ENCODE measurements around the gene PPM1E.

The PPM1E gene

DNA sequence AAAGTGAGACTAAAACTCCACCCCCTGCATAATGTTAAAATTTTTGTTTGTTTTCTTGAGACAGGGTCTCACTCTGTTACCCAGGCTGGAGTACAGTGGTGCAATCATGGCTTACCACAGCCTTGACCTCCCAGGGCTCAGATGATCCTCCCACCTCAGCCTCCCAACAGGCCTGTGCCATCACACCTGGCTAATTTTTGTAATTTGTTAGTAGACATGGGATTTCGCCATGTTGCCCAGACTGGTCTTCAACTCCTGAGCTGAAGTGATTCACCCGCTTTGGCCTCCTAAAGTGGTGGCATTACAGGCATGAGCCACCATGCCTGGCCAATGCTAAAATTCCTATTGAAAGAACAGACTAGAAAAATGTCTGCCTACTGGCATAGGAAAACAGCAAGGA, 247.2 kb downstream of the PPM1E start:
- TF ChIP-seq, protein P1, sequence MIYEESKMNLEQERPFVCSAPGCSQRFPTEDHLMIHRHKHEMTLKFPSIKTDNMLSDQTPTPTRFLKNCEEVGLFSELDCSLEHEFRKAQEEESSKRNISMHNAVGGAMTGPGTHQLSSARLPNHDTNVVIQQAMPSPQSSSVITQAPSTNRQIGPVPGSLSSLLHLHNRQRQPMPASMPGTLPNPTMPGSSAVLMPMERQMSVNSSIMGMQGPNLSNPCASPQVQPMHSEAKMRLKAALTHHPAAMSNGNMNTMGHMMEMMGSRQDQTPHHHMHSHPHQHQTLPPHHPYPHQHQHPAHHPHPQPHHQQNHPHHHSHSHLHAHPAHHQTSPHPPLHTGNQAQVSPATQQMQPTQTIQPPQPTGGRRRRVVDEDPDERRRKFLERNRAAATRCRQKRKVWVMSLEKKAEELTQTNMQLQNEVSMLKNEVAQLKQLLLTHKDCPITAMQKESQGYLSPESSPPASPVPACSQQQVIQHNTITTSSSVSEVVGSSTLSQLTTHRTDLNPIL (CRISPR knock-in tag; IDR thresholded peaks at IDR 0.05; ENCODE audit: low read depth) = no peak; the same call in 1 of the 2 replicates
- TF ChIP-seq TCF4 (CRISPR knock-in tag; IDR thresholded peaks at IDR 0.05; ENCODE audit: borderline replicate concordance) (no peak), TOX (CRISPR knock-in tag; IDR thresholded peaks at IDR 0.05; ENCODE audit: borderline replicate concordance) (no peak), ISL1 (CRISPR knock-in tag; IDR thresholded peaks at IDR 0.05) (no peak), ZFP3 (CRISPR knock-in tag; IDR thresholded peaks at IDR 0.05) (no peak), GLIS3 (CRISPR knock-in tag; IDR thresholded peaks at IDR 0.05) (no peak), ZC3H10 (CRISPR knock-in tag; IDR thresholded peaks at IDR 0.05) (no peak), RARB (CRISPR knock-in tag; IDR thresholded peaks at IDR 0.05) (no peak), ZNF8 (CRISPR knock-in tag; IDR thresholded peaks at IDR 0.05) (no peak), OSR1 (CRISPR knock-in tag; IDR thresholded peaks at IDR 0.05) (no peak), SNAI2 (CRISPR knock-in tag; IDR thresholded peaks at IDR 0.05) (no peak), BACH2 (CRISPR knock-in tag; IDR thresholded peaks at IDR 0.05; ENCODE audit: borderline replicate concordance) (no peak), ESRRG (CRISPR knock-in tag; IDR thresholded peaks at IDR 0.05) (no peak), ZNF70 (CRISPR knock-in tag; IDR thresholded peaks at IDR 0.05) (no peak), ZNF565 (CRISPR knock-in tag; conservative IDR thresholded peaks at IDR 0.05; ENCODE audit: low read depth) (no peak), ARNTL (CRISPR knock-in tag; IDR thresholded peaks at IDR 0.05; ENCODE audit: borderline replicate concordance, low read depth) (no peak), CSDC2 (CRISPR knock-in tag; IDR thresholded peaks at IDR 0.05) (no peak), ZFP30 (CRISPR knock-in tag; IDR thresholded peaks at IDR 0.05) (no peak)
- TF ChIP-seq, protein P2, sequence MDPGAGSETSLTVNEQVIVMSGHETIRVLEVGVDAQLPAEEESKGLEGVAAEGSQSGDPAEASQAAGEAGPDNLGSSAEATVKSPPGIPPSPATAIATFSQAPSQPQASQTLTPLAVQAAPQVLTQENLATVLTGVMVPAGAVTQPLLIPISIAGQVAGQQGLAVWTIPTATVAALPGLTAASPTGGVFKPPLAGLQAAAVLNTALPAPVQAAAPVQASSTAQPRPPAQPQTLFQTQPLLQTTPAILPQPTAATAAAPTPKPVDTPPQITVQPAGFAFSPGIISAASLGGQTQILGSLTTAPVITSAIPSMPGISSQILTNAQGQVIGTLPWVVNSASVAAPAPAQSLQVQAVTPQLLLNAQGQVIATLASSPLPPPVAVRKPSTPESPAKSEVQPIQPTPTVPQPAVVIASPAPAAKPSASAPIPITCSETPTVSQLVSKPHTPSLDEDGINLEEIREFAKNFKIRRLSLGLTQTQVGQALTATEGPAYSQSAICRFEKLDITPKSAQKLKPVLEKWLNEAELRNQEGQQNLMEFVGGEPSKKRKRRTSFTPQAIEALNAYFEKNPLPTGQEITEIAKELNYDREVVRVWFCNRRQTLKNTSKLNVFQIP (CRISPR knock-in tag; IDR thresholded peaks at IDR 0.05; ENCODE audit: borderline replicate concordance, low read depth) = no peak
- TF ChIP-seq, protein P3, sequence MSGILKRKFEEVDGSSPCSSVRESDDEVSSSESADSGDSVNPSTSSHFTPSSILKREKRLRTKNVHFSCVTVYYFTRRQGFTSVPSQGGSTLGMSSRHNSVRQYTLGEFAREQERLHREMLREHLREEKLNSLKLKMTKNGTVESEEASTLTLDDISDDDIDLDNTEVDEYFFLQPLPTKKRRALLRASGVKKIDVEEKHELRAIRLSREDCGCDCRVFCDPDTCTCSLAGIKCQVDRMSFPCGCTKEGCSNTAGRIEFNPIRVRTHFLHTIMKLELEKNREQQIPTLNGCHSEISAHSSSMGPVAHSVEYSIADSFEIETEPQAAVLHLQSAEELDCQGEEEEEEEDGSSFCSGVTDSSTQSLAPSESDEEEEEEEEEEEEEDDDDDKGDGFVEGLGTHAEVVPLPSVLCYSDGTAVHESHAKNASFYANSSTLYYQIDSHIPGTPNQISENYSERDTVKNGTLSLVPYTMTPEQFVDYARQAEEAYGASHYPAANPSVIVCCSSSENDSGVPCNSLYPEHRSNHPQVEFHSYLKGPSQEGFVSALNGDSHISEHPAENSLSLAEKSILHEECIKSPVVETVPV (CRISPR knock-in tag; IDR thresholded peaks at IDR 0.05) = no peak

DNA sequence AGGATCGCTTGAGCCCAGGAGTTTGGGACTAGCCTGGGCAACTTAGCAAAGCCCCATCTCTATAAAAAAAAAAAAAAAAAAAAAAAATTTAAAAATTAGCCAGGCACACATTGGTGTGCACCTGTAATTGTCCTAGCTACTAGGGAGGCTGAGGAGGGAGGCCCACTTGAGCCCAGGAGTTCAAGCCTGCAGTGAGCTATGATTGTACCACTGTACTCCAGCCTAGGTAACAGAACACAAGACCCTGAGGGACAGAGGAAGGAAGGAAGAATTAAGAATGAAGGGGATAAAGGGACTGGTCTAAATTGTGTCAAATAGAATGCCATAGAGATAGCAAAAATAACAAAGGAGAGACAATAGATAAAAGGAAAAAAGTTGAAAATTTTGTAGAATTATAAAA, 248.2 kb downstream of the PPM1E start:
- TF ChIP-seq BACH2 (CRISPR knock-in tag; IDR thresholded peaks at IDR 0.05; ENCODE audit: borderline replicate concordance) (no peak), TOX (CRISPR knock-in tag; IDR thresholded peaks at IDR 0.05; ENCODE audit: borderline replicate concordance) (no peak), ZC3H10 (CRISPR knock-in tag; IDR thresholded peaks at IDR 0.05) (no peak), TCF4 (CRISPR knock-in tag; IDR thresholded peaks at IDR 0.05; ENCODE audit: borderline replicate concordance) (no peak), CSDC2 (CRISPR knock-in tag; IDR thresholded peaks at IDR 0.05) (no peak), OSR1 (CRISPR knock-in tag; IDR thresholded peaks at IDR 0.05) (no peak)
- ATAC-seq = no peak

More for the DNA sequence above, 247.2 kb downstream of the PPM1E start:
- no peak for ATAC-seq

DNA sequence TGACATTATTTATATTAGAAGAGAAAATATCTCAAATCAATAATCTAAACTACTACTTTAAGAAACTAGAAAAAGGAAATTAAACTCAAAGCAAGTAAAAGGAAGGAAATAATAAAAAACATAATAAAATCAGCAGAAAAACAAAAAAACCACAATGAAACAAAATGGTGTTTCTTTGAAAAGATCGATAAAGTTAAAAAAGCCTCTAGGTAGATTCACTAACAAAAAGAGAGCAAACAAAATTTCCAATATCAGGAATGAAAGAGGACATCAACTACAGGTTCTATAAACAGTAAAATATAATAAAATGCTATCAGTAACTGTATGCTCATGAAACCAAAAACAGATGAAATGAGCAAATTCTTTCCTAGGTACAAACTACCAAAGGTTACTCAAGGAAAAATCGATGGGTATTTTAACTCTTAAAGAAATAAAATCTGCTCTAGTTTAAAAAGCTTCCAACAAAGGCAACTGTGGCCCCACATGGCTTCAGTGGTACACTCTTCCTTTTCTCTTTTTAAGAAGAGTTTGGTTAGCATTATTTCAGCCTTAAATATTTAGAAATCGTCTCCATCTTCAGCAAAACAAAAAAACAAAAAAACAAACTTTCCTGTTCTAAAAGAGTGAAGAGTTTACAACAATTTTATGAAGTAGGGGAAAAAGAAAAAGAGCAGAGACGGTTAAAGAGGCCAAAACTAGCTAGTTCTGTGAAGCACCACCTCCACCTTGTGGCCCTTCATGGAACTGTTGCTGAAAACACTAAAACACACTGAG, 248.9 kb downstream of the PPM1E start:
- ATAC-seq = peak; percentile 87

DNA sequence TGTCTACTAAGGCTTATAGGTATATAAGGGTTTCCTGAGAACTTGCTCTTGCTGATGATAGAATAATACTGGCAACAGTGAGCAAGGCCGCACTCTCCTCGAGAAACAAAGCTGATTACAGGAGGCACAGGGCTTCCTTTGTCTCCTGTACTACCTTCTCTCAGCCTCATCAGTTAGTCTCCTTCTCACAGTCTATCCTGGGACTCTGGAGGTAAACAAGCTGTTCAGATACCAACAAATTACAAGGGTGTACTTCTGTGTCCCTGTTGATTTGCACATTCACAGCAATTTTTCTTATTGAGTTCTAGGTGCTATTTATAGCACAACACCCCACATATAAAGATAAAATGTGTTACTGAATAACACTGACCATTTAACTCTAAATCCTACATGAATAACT, 252.3 kb downstream of the PPM1E start:
- no peak for ATAC-seq
- TF ChIP-seq, protein P3 (CRISPR knock-in tag; IDR thresholded peaks at IDR 0.05) = no peak
- TF ChIP-seq ESRRG (CRISPR knock-in tag; IDR thresholded peaks at IDR 0.05) = no peak
- TF ChIP-seq PPARA (CRISPR knock-in tag; IDR thresholded peaks at IDR 0.05; ENCODE audit: borderline replicate concordance) = no peak
- no peak for TF ChIP-seq TOX (CRISPR knock-in tag; IDR thresholded peaks at IDR 0.05; ENCODE audit: borderline replicate concordance)
- TF ChIP-seq ZNF8 (CRISPR knock-in tag; IDR thresholded peaks at IDR 0.05) = no peak
- no peak for TF ChIP-seq ZFP3 (CRISPR knock-in tag; IDR thresholded peaks at IDR 0.05)
- no peak for TF ChIP-seq TCF4 (CRISPR knock-in tag; IDR thresholded peaks at IDR 0.05; ENCODE audit: borderline replicate concordance)
- TF ChIP-seq SNAI2 (CRISPR knock-in tag; IDR thresholded peaks at IDR 0.05) = no peak

More for the DNA sequence above, 248.9 kb downstream of the PPM1E start:
- no peak for TF ChIP-seq ZNF70 (CRISPR knock-in tag; IDR thresholded peaks at IDR 0.05)
- no peak for TF ChIP-seq ESRRG (CRISPR knock-in tag; IDR thresholded peaks at IDR 0.05)
- no peak for TF ChIP-seq ZNF8 (CRISPR knock-in tag; IDR thresholded peaks at IDR 0.05)
- TF ChIP-seq TOX (CRISPR knock-in tag; IDR thresholded peaks at IDR 0.05; ENCODE audit: borderline replicate concordance) = no peak
- TF ChIP-seq, protein P1 (CRISPR knock-in tag; IDR thresholded peaks at IDR 0.05; ENCODE audit: low read depth) = no peak
- TF ChIP-seq ARNTL (CRISPR knock-in tag; IDR thresholded peaks at IDR 0.05; ENCODE audit: borderline replicate concordance, low read depth) = no peak
